Keratinocyte (primary cell): ENCODE measurements around the gene PHF2.

Experiments used
- CTCF ChIP-seq, 3 experiments: IDR thresholded peaks in 1 of 3; conservative IDR thresholded peaks in 1 of 3; optimal IDR thresholded peaks in 1 of 3; 2 replicates in 2 of 3; 3 replicates in 1 of 3; pipeline versions ENCODE3 to v1.5.1; 2011; ENCODE audit warnings: low read length in 3 of 3, mild to moderate bottlenecking in 3 of 3, moderate library complexity in 2 of 3, control low read depth in 1 of 3, inconsistent platforms in 1 of 3; ENCODE audit not compliant: insufficient read depth in 2 of 3; ENCODE audit errors: extremely low read depth in 1 of 3
- EZH2 ChIP-seq: IDR thresholded peaks from one replicate; pipeline ENCODE4 v1.6.1; 2012; ENCODE audit warnings: inconsistent platforms, mild to moderate bottlenecking, low read length, moderate library complexity

GRCh38 chr9:93645921-93646639 lies 69.7 kb downstream of the PHF2 start:
- TF ChIP-seq EZH2 = no peak
- no peak for TF ChIP-seq CTCF (optimal IDR thresholded peaks at IDR 0.05 in 1 of 3, IDR thresholded peaks at IDR 0.05 in 1 of 3, conservative IDR thresholded peaks at IDR 0.05 in 1 of 3; ENCODE audit: extremely low read depth in 1 of 3, insufficient read depth in 2 of 3, low read length in 3 of 3)
